HepG2 (cell line): ENCODE measurements around the gene DDN. TPM values are rescaled to one million over a fixed set of nuclear protein-coding genes. Genes with fewer than 3 reads are reported as not detected.

Source experiments
- BATF2 ChIP-seq: sonication (generic); formaldehyde crosslinking; IDR thresholded peaks from 2 replicates; pipeline ENCODE4 v1.8.0; 2022; ENCODE audit warnings: mild to moderate bottlenecking, missing genetic modification reagents, moderate library complexity
- CERS6 ChIP-seq: sonication (generic); formaldehyde crosslinking; IDR thresholded peaks from 2 replicates; pipeline ENCODE4 v1.5.0; 2020; ENCODE audit warnings: missing genetic modification reagents
- FOXP4 ChIP-seq: sonication (generic); formaldehyde crosslinking; IDR thresholded peaks from 2 replicates; pipeline ENCODE4 v1.4.0; 2020; ENCODE audit warnings: missing genetic modification reagents
- HNF1A ChIP-seq, 2 experiments: sonication (generic) in 1 of 2; formaldehyde crosslinking in 1 of 2; IDR thresholded peaks; 2 replicates each; pipeline versions ENCODE4 v1.4.0 to v1.6.1; 2016 to 2020; ENCODE audit warnings: borderline replicate concordance in 1 of 2, low read depth in 1 of 2, mild to moderate bottlenecking in 1 of 2, missing genetic modification reagents in 1 of 2
- NFKB2 ChIP-seq: sonication (generic); formaldehyde crosslinking; IDR thresholded peaks from 2 replicates; pipeline ENCODE4 v1.4.0; 2020; ENCODE audit warnings: missing genetic modification reagents, borderline replicate concordance
- NFKBIZ ChIP-seq: IDR thresholded peaks from 2 replicates; pipeline ENCODE4 v1.6.1; 2018; ENCODE audit warnings: missing genetic modification reagents, missing compliant biosample characterization
- PAWR ChIP-seq: sonication (generic); formaldehyde crosslinking; IDR thresholded peaks from 2 replicates; pipeline ENCODE4 v1.4.0; 2020; ENCODE audit warnings: missing genetic modification reagents, mild to moderate bottlenecking, borderline replicate concordance
- PRDM15 ChIP-seq: sonication (generic); formaldehyde crosslinking; IDR thresholded peaks from 2 replicates; pipeline ENCODE4 v1.4.0; 2020; ENCODE audit warnings: missing genetic modification reagents
- ZNF280D ChIP-seq: sonication (generic); formaldehyde crosslinking; IDR thresholded peaks from 2 replicates; pipeline ENCODE4 v1.5.1; 2020; ENCODE audit warnings: mild to moderate bottlenecking, missing genetic modification reagents
- ZNF569 ChIP-seq: sonication (generic); formaldehyde crosslinking; IDR thresholded peaks from 2 replicates; pipeline ENCODE4 v1.5.0; 2020; ENCODE audit warnings: mild to moderate bottlenecking, missing genetic modification reagents, moderate library complexity, borderline replicate concordance
- ZNF570 ChIP-seq: sonication (generic); formaldehyde crosslinking; IDR thresholded peaks from 2 replicates; pipeline ENCODE4 v1.4.0; 2020; ENCODE audit warnings: mild to moderate bottlenecking, missing genetic modification reagents, borderline replicate concordance
- polyA plus RNA-seq, 8 experiments: library from polyadenylated mRNA; depleted of rRNA in 3 of 8; stranded (reverse) in 7 of 8; unstranded in 1 of 8; fragments of >200 nt; fragmentation: Illumina TruSeq in 4 of 8; extraction: Trizol in 4 of 8; gene quantifications; 2 replicates each; pipeline versions ENCODE4 v1.2.1 to v1.2.3, GENCODE V29; 2011 to 2016; ENCODE audit warnings: low read depth in 4 of 8, missing spikeins in 1 of 8, mixed read lengths in 1 of 8; ENCODE audit not compliant: insufficient read depth in 1 of 8
- total RNA-seq, 5 experiments: library from RNA; depleted of rRNA; stranded (reverse); fragments of >200 nt; fragmentation: Illumina TruSeq; extraction: Trizol; gene quantifications; 2 replicates each; pipeline ENCODE4 v1.2.3, GENCODE V29; 2016; ENCODE audit warnings: low read depth in 1 of 5

Gene DDN
- total and polyA plus RNA-seq, 2 of the 13 experiments (the other 11 are each of a cell fraction or from before 2014, with no cell fraction given), result 0.24 to 0.53 TPM

GRCh38 chr12:48997719-48998496 lies 1.3 kb downstream of the DDN start (continued):
- TF ChIP-seq ZNF280D (CRISPR knock-in tag) (no peak), NFKB2 (CRISPR knock-in tag) (0 out of 2 replicates have a peak, but pooled peaks have one; percentile 2), HNF1A (IDR thresholded peaks at IDR 0.05; ENCODE audit: low read depth) (no peak), HNF1A (CRISPR knock-in tag; IDR thresholded peaks at IDR 0.05; ENCODE audit: borderline replicate concordance) (no peak), FOXP4 (CRISPR knock-in tag) (no peak), NFKBIZ (CRISPR knock-in tag) (no peak), PAWR (CRISPR knock-in tag) (no peak), CERS6 (CRISPR knock-in tag) (no peak), ZNF570 (CRISPR knock-in tag) (no peak), PRDM15 (0 out of 2 replicates have a peak, but pooled peaks have one; percentile 28), ZNF569 (CRISPR knock-in tag) (no peak), BATF2 (CRISPR knock-in tag) (no peak)
